B cell (primary cell): ENCODE data around the gene TMEM220. TPM values are rescaled to one million over a fixed set of nuclear protein-coding genes. Genes with fewer than 3 reads are reported as not detected.
"Not testable (repeated sequence)": the region's sequence is repeated elsewhere in the genome, so short reads cannot be mapped to it uniquely, and the experiment has no call there.

ENCODE experiments used
- ATAC-seq: fragments of 200-7000 bp; cut with Tn5 transposase; one replicate; pipeline ENCODE4 v1.10.0; 2021; ENCODE audit warnings: low read depth, mild to moderate bottlenecking, moderate number of reproducible peaks, moderate library complexity
- CTCF ChIA-PET: fragments of 350-600 bp; sonication (Branson Sonifier 250); formaldehyde crosslinking; loops from one replicate; lab custom pipeline; 2021; ENCODE audit warnings: antibody characterized with exemption, inconsistent platforms; lab: Charles Lee
- POLR2A ChIA-PET: fragments of 350-600 bp; sonication (Branson Sonifier 250); formaldehyde crosslinking; loops from one replicate; lab custom pipeline; 2021; ENCODE audit warnings: antibody characterized with exemption; lab: Charles Lee
- DNase-seq: peaks from one replicate; pipeline ENCODE4 v3.0.0; 2013
- H2AFZ ChIP-seq: 2 replicates; pipeline ENCODE4 v1.6.1; 2012; ENCODE audit warnings: mild to moderate bottlenecking, low read depth, low read length; ENCODE audit not compliant: insufficient read depth, poor library complexity, severe bottlenecking
- H3K27ac ChIP-seq, 2 donors: 1 replicate in 1 of 2; 2 replicates in 1 of 2; pipeline ENCODE4 v1.5.1; 2012 to 2013; ENCODE audit warnings: low read length in 2 of 2, mild to moderate bottlenecking in 2 of 2, moderate library complexity in 1 of 2
- H3K27me3 ChIP-seq, 4 experiments: fragments of 200-600 bp in 1 of 4; sonication (generic) in 1 of 4; replicated peaks in 1 of 4; 1 replicate in 2 of 4; 2 replicates in 2 of 4; pipeline versions ENCODE4 v1.6.1 to v1.7.0; 2013 to 2016; ENCODE audit warnings: low read length in 3 of 4, mild to moderate bottlenecking in 2 of 4, mixed read lengths in 1 of 4, moderate library complexity in 1 of 4; ENCODE audit not compliant: insufficient read depth in 4 of 4, control insufficient read depth in 3 of 4; ENCODE audit errors: control extremely low read depth in 1 of 4
- H3K36me3 ChIP-seq, 2 experiments: replicated peaks in 1 of 2; 1 replicate in 1 of 2; 2 replicates in 1 of 2; pipeline versions ENCODE4 v1.6.1 to v1.7.1; 2013; ENCODE audit warnings: low read length in 1 of 2; ENCODE audit not compliant: insufficient read depth in 2 of 2, control insufficient read depth in 1 of 2; ENCODE audit errors: control extremely low read depth in 1 of 2, extremely low read depth in 1 of 2
- H3K4me1 ChIP-seq, 2 donors: fragments of 200-600 bp in 1 of 2; sonication (generic) in 1 of 2; 1 replicate in 1 of 2; 2 replicates in 1 of 2; pipeline versions ENCODE4 v1.5.1 to v1.6.1; 2013 to 2017; ENCODE audit warnings: low read length in 2 of 2; ENCODE audit not compliant: control insufficient read depth in 2 of 2, insufficient read depth in 2 of 2
- H3K4me2 ChIP-seq: replicated peaks from 2 replicates; pipeline ENCODE3; 2012; ENCODE audit warnings: mild to moderate bottlenecking, low read depth, low read length; ENCODE audit not compliant: poor library complexity, severe bottlenecking
- H3K4me3 ChIP-seq, 5 experiments: fragments of 200-600 bp in 1 of 5; sonication (generic) in 1 of 5; 1 replicate in 3 of 5; 2 replicates in 2 of 5; pipeline versions ENCODE4 v1.5.1 to v1.7.0; 2011 to 2016; ENCODE audit warnings: low read length in 4 of 5, mild to moderate bottlenecking in 4 of 5, low read depth in 2 of 5, control low read depth in 1 of 5, moderate library complexity in 1 of 5; ENCODE audit not compliant: insufficient read depth in 1 of 5; ENCODE audit errors: control extremely low read depth in 1 of 5, extremely low read depth in 1 of 5
- H3K79me2 ChIP-seq: fragments of 200-600 bp; sonication (generic); one replicate; pipeline ENCODE4 v1.6.0; 2016; ENCODE audit warnings: low read length; ENCODE audit not compliant: control insufficient read depth, insufficient read depth
- H3K9ac ChIP-seq: fragments of 200-600 bp; sonication (generic); 2 replicates; pipeline ENCODE4 v1.6.1; 2017; ENCODE audit warnings: mild to moderate bottlenecking, low read length, moderate library complexity
- H3K9me3 ChIP-seq, 3 donors: one replicate each; pipeline versions ENCODE4 v1.6.1 to v1.7.1; 2013; ENCODE audit warnings: low read length in 2 of 3; ENCODE audit not compliant: control insufficient read depth in 2 of 3, insufficient read depth in 1 of 3; ENCODE audit errors: control extremely low read depth in 1 of 3
- H4K20me1 ChIP-seq: 2 replicates; pipeline ENCODE4 v1.6.0; 2012; ENCODE audit warnings: mild to moderate bottlenecking, low read length; ENCODE audit not compliant: insufficient read depth, control insufficient read depth, poor library complexity, severe bottlenecking
- H3K27ac Mint-ChIP-seq: one replicate; pipeline ENCODE4 v1.8.0; 2021; ENCODE audit warnings: mixed read lengths
- H3K27me3 Mint-ChIP-seq: one replicate; pipeline ENCODE4 v1.8.0; 2021; ENCODE audit warnings: mixed read lengths
- H3K4me1 Mint-ChIP-seq: one replicate; pipeline ENCODE4 v1.8.0; 2021; ENCODE audit warnings: mixed read lengths
- H3K4me3 Mint-ChIP-seq: one replicate; pipeline ENCODE4 v1.8.0; 2021; ENCODE audit warnings: mixed read lengths
- H3K9me3 Mint-ChIP-seq: one replicate; pipeline ENCODE4 v1.8.0; 2022; ENCODE audit warnings: mixed read lengths; ENCODE audit not compliant: insufficient read depth
- CTCF ChIP-seq: fragments of 200-600 bp; IDR thresholded peaks from one replicate; pipeline ENCODE4 v1.8.0; 2022; ENCODE audit warnings: antibody characterized with exemption, mild to moderate bottlenecking
- EZH2 ChIP-seq: IDR thresholded peaks from 2 replicates; pipeline ENCODE4 v1.6.1; 2012; ENCODE audit warnings: borderline replicate concordance, low read depth, mild to moderate bottlenecking, moderate library complexity, low read length; ENCODE audit not compliant: insufficient read depth, poor library complexity, severe bottlenecking
- WGBS: methylation state at CpG from one replicate; pipeline ENCODE4 v1.1.5; 2013; ENCODE audit warnings: missing lambda C conversion rate; ENCODE audit not compliant: insufficient coverage; 5-methylcytosine and 5-hydroxymethylcytosine counted together
- intact Hi-C: fragments of 100-400 bp; cut with micrococcal nuclease; formaldehyde crosslinking; loops from one replicate; pipeline ENCODE4 v1.10.0; 2022
- polyA plus RNA-seq: library from polyadenylated mRNA; depleted of rRNA; stranded (reverse); fragments of >200 nt; gene quantifications from 2 replicates; pipeline ENCODE4 v1.2.3, GENCODE V29; 2012
- total RNA-seq, 2 donors: library from RNA; stranded (reverse); fragments of 120-200 nt in 1 of 2; gene quantifications; 1 replicate in 1 of 2; 2 replicates in 1 of 2; pipeline versions ENCODE4 v1.2.3 to v1.2.4, GENCODE V29; 2013 to 2022

Gene TMEM220
- total and polyA plus RNA-seq, 2 donors (not counting 1 experiment from before 2014, with no cell fraction given), result 2.9 to 7.4 TPM

GRCh38 chr17:10733666-10734065, 3.8 kb upstream of the TMEM220 start:
- 95% methylated on average over 3 of the region's 3 CpGs for WGBS
- no peak overlapping the region for H3K4me3 Mint-ChIP-seq
- Histone ChIP-seq H4K20me1 (no peaks in the 10 kb centered on the region), H3K9ac (no peak overlapping the region), H3K27ac (no peak overlapping the region), H2AFZ (no peak overlapping the region), H3K9me3 (no peaks in the 10 kb centered on the region), H3K27me3 (no peaks in the 10 kb centered on the region), H3K36me3 (no peaks in the 10 kb centered on the region), H3K4me3 (no peak overlapping the region), H3K79me2 (no peaks in the 10 kb centered on the region), H3K4me2 (no peak overlapping the region), H3K4me1 (peaks cover 0 to 12% of the 10 kb centered on the region in 2 donors)
- no peak for DNase-seq
- ATAC-seq, result no peak
- H3K9me3 Mint-ChIP-seq, result no peaks in the 10 kb centered on the region
- peaks cover 18% of the 10 kb centered on the region for H3K4me1 Mint-ChIP-seq
- H3K27ac Mint-ChIP-seq, result no peak overlapping the region
- TF ChIP-seq CTCF (no peak), EZH2 (no peak)
- H3K27me3 Mint-ChIP-seq, result peaks cover 17% of the 10 kb centered on the region
- intact Hi-C loops, result no loop called here
- CTCF ChIA-PET, result interaction anchor here (0.9 to 1.5 kb wide), 2 partner anchors 13 to 86 kb away, joined by 3 read pairs; no protein-coding TSS in a partner anchor
- POLR2A ChIA-PET, result no interaction called here

GRCh38 chr17:10732121-10732520, 2.3 kb upstream of the TMEM220 start:
- DNase-seq, H3K4me3 ChIP-seq, H3K9ac ChIP-seq, H4K20me1 ChIP-seq, H3K4me3 Mint-ChIP-seq, POLR2A ChIA-PET, H3K27me3 ChIP-seq, ATAC-seq, H3K4me2 ChIP-seq, H3K9me3 ChIP-seq, H3K79me2 ChIP-seq, intact Hi-C loops, H3K9me3 Mint-ChIP-seq, H2AFZ ChIP-seq, H3K27ac ChIP-seq, H3K27me3 Mint-ChIP-seq, H3K36me3 ChIP-seq, H3K4me1 ChIP-seq, H3K27ac Mint-ChIP-seq: not testable (repeated sequence)
- 77% methylated on average over 6 of the region's 6 CpGs for WGBS
- CTCF ChIA-PET, result interaction anchor here (1.2 to 1.5 kb wide), 2 partner anchors 14 to 112 kb away, joined by 3 to 4 read pairs; no protein-coding TSS in a partner anchor
- H3K4me1 Mint-ChIP-seq, result peaks cover 16% of the 10 kb centered on the region
